Measurements from ENCODE around the gene SRPRB.
"Not testable (repeated sequence)": the region's sequence is repeated elsewhere in the genome, so short reads cannot be mapped to it uniquely, and the experiment has no call there.

The SRPRB gene

DNA sequence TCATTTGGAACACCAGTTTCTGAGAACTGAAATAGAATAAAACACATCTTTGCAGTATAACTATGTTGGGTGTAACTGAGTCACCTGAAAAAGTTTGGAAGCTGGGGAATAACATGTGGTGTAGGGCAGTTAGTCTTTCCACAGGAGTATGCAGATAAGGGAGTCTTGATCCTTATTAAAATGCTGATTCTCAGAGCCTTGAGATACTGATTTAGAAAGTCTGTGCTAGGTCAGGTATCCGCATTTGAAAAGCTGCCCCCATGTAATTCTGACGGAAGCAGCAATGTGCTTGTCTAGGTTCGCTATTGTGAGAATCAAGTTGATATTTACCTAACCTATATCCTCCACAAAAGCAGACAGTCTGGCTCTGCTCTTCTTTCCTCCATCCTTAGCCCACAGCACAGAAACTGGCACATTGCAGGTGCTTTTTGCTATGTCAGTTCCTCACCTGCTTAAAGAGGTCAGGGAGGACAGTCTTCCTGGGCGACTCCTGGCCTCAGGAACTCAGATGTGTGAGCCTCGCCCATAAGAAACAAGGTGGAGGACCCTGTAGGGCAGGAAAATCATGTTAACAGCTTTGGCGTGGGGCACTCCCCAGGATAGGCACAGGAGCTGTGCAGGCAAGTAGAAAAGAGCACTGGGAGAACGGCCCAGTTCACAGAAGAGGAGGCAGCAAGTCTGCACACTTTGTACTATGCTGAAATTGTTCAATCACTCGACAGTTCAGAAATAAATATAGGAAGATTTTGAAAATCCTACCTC, 27.6 kb upstream of the SRPRB start:
- DNase-seq (ENCODE audit: low spot score) = no peak

DNA sequence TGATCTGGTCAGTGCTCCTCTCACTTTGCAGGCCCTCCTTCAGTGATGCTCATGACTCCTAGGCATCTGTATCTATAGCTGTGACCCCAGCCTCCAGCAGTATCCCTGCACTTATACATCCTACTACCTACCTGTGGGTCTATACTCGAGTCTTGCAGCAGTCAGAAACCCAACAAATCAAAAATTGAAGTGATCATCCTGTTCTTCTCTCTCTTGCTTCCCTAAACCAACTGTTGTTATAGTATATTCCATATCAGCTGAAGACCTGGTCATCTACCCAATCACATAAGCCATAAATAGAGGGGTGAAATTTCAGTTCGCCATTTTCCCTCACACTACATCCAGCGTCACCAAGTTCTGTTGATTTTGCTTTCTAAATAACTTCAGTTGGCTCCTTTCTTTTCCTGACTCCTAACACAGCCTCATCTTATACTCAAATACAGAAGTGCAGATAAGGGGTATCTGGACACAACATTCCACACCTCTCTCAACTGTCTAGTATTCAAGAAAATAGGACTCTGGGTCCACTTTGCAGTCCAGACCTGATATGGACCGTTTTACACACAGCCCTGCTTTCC, 25.9 kb upstream of the SRPRB start:
- no peak for DNase-seq (ENCODE audit: low spot score)

DNA sequence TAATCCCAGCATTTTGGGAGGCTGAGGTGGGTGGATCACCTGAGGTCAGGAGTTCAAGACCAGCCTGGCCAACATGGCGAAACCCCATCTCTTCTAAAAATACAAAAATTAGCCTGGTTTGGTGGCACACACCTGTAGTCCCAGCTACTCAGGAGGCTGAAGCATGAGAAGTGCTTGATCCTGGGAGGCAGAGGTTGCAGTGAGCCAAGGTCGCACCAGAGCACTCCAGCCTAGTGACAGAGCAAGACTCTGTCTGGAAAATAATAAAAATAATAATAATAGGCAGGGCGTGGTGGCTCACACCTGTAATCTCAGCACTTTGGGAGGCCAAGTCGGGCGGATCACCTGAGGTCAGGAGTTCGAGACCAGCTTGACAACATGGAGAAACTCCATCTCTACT, 24.9 kb upstream of the SRPRB start:
- not testable (repeated sequence) for DNase-seq (ENCODE audit: low spot score)

DNA sequence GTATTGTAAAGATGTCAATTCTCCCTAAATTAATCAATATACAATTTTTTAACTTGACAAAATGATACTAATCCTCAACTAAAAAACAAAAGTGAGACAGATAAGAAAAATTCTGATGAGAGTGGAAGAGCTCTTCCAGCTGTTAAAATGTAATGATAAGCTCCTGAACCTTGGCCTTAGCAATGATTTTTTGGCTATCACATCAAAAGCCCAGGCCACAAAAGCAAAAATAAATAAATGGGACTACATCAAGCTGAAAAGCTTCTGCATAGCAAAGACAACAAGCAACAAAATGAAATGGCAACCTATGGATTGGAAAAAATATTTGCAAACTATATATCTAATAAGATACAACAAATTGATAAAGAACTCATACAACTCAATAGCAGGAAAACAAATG, 24.0 kb upstream of the SRPRB start:
- DNase-seq (ENCODE audit: low spot score) = no peak

DNA sequence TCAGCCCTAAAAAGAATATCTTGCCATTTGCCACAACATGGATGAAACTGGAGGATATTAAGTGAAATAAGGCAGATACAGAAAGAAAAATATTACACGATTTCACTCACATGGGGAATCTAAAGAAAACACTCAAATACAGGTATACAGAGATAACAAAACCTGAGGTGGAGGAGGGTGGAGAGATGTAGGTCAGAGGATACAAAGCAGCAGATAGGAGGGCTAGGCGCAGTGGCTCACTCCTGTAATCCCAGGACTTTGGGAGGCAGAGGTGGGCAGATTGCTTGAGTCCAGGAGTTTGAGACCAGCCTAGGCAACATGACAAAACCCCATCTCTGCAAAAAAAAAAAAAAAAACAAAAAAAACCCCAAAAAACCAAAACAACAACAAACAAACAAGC, 23.2 kb upstream of the SRPRB start:
- no peak for DNase-seq (ENCODE audit: low spot score)

DNA sequence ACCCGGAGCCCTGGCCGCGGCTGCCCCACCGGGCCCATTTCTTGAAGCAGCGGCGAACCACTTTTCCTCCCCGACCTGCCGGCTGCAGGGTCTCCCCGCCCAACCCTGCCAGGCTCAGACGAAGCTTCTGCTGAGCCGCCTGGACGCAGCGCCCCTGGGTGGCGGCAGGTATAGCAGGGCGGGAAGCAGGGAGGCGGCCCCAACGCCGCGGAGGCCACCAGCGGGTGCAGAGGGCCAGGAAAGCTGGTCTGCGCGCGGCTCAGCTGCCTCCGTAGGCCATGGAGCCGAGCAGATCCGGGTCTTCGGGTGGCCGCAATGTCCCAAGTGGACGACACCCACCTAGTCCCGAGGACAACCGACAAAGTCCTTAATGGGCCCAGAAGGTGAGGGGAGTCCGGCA, 21.9 kb upstream of the SRPRB start:
- no peak for DNase-seq (ENCODE audit: low spot score)

DNA sequence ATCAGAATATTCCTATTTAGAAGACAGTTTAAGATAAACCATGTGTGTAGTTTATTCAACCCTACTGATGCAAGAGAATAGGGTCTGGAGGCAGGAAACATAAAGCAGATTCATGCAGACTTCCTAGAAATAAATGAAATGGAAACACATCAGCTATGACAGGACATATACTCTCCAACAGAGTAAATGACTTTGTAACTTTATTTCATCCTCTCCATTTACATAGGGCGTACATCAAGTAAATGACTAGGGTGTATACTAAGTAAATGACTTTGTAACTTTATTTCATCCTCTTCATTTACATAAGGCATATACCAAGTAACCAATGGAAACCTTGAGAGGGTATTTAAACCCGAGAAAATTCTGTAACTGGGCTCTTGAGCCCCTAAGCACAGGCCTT, 17.6 kb upstream of the SRPRB start:
- no peak for DNase-seq (ENCODE audit: low spot score)

DNA sequence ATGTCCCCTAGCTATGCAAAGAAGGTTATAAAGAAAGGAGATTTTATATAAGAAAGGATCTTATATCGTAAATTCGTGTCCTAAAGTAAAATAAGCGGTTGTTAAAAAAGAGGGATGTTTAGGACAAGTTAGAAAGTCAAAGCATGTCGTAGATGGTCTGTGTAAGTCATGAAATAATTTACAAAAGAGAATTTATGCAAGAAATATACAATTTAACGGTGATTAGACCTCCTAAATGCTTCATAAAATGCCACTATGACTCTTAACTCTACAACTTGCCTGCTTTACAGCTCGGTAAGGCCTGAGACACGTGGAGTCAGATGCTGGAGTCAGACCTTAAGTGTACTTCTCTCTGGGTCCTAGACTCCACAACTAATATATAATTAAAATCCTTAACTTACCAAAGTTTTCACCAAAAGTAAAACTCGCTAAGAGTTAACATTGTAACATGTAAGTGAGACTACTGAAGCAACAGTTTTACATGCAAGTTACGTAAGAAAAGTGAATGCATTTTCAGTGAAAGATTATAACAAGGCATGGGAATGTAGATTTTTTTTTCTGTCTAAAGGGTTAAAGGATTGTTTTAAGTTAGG, 13.3 kb upstream of the SRPRB start:
- DNase-seq (ENCODE audit: low spot score) = no peak

DNA sequence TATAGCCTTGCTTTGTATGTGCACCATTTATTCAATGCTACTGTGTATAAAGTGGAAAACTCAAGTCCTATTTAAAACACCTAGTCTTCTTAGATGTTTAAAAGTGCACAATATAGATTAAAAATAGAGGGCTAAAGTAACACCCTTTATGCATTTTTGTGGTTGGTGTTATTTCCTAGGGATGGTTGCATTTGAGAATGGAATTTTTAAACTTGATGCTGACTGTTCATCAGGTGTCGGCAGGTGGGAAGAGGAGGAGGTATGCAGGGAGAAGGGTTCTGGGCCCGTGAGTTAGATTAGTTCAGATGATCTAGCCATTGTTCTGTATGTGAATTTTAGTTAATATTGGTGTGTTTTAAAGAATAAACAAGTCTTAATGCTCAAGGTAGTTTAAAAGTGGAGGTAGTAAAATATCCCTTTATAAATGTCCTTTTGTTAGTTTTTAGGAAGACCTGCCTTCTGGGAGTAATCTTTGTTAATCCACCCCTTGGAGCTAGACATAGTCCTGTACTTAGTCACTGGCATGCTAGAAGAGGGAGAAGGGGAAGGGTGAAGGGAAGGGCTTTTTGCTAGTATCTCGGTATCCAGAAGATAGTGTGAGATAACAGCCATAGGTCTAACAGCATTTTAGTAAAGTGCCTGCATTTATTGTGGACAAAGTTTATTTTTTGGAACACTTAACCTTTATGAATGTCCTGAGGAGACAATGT, 8.1 kb upstream of the SRPRB start:
- no peak for DNase-seq (ENCODE audit: low spot score)

DNA sequence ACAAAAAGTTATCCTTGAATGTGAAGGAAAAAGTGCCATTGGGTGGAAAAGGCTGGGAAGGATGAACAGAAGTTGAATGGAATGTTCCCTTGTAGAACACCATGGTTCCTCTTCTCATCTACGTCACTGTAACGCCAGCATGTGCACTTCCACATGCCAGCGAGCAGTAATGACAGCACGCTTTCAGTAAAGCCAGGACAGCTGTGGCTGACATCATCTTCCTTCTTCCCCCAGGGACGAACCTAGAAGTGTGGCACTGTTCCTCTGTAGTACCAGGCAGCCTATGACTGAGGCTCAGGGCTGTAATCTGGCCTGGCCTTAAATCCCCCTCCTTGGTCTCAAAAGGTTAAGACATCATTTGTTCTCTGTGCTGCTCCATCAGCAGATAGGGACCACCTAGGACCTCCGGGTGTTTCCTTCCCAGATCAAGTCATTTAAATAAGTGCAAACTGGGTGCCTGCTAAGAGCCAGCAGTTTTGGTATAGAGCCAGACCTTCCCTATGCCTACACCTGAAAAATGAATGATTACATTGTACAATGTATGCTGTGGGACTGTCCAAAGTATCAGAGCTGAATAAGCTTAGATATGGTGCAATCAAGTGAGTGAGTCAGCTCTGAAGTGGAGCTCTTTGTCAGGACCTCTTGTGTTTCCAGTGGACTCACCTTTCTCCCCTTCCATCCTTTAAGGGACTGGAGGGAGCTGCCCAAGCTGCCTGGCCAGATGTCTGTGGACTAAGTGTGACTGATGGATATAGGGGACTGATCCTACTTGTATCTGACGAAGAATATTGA, 5.6 kb upstream of the SRPRB start:
- DNase-seq (ENCODE audit: low spot score) = no peak

DNA sequence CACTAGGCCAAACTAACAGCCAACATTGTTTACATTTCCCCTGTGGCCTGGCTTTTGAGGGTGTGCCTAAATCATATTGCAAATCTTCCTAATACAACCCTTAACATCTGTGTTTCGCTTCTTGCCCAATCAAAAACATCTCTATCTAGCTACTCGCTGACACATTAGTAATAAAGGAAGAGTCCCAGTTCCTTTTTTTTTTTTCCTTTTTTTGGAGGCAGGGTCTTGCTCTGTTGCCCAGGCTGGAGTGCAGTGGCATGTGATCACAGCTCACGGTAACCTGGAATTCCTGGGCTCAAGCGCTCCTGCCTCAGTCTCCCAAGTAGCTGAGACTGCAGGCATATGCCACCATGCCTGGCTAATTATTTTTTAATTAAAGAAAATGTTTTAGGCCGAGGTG, 2.1 kb upstream of the SRPRB start:
- no peak for DNase-seq (ENCODE audit: low spot score)

DNA sequence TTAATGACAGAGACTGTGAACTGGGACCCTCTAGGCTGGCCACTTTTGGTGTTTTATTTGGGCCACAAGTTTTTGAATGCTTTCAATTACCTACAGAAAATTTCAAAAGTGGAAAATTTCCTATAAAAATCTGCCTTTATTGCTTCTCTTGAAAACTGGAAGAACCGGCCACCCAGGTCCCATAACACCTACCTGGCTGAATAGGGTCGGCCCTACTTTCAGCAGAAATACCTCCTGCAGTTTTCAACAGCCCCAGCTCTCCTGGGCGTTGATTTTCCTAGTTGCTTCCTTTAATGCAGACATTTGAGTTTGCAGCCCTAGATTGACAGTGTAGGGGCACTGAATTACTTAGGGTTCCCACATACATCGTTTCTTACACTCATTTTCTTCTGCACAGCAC, 719 bp upstream of the SRPRB start:
- DNase-seq (ENCODE audit: low spot score) = no peak

DNA sequence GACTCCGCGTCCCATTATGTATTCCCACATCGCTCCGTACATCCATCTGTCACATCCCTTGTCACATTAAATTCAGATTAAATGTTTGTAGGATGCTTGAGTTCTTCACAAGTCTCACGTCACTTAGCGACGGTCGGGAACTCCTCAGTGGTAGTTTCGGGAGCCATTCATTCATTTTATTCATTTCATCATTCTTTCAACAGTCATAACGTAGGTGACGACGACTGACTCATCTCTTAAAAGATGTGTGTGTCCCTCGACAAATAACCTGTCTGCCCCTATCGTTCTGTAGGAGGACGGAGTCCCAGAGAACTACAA, 272 bp upstream of the SRPRB start:
- no peak for DNase-seq (ENCODE audit: low spot score)

DNA sequence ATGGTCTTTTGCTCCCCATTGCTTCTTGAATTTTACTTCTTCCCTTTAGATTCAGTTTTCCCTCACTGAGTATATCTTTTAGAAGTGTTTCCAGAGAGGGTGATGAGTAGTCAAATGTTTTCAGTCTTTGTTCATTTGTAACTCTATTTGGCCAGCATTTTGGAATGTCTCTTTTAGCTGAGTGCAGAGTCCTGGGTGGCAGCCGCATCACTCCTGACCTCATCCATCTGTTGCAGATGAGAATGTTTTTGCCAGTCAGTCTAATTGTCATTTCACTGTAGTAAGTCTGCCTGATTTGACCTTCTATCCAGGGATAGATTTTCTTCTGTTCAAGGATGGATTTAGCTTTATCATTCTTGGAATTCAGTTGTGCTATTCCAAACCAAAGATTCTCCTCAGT, 7.3 kb downstream of the SRPRB start:
- DNase-seq (ENCODE audit: low spot score) = no peak

DNA sequence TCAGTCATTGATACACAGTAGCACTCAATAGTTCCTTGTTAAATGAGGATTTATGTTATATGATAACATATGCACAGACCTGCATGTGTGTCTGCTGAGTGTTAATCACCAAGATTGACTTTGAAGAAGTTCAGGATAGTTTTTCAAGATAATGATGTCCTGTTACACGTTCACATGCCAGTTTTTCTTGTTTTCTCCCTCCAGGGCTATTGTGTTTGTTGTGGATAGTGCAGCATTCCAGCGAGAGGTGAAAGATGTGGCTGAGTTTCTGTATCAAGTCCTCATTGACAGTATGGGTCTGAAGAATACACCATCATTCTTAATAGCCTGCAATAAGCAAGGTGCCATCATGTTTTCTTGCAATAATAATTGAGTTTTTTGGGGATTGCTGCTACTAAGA, 9.8 kb downstream of the SRPRB start:
- DNase-seq (ENCODE audit: low spot score) = no peak

DNA sequence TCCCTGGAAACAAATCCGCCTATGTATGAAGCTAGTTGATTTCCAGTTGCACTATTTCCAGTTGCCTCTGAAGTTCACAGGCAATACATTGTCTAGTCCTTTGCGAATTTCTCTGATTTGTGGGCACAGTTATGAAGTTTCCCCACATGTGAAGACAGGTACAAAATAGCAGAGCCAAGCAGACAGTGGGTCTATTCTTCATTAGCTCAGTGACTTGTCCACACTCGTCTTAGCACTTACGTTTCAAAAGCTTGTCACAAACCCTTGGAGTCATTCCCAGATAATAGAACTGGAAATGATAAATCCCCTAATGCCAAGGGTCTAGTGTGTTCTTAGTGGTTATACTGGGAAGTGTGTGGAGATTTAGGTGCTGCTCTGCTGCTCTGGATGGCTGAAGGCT, 14.5 kb downstream of the SRPRB start:
- DNase-seq (ENCODE audit: low spot score) = no peak

DNA sequence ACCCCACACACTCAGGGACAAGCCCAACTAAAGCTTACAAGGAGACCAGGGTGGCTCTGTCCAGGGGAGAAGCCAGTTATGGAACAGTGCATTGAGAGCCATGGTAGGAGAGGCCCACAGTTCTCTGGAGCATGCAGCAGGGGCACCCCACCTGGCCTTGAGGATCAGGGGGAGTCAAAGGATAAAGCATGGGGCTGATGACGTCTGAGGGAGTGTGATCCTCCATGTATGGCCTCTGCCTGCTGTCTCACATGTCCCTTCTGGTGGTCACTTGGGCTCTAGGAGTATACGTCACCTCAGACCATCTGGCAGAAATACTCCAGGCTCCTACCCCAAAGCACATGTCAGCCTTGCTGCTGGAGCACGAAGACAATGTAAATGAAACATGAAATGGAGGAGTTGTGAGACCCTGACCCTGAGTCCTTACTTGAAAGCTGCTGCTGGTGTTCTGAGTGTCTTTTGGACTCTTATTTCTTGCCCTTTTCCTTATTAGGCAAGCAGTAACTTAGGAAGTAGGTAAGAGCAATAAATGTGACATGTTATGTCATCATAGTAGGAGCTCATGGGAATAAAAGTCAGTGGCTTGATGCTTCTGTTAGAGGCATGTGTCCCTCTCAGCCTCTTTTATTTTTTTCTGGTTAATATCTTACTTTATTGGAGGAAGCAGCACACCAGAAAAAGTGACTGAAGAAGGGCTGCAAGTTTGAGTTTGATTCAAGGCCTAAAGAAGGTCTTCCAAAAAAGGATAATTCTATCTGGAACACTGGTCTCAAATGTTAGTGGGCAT, 15.5 kb downstream of the SRPRB start:
- DNase-seq (ENCODE audit: low spot score) = no peak

DNA sequence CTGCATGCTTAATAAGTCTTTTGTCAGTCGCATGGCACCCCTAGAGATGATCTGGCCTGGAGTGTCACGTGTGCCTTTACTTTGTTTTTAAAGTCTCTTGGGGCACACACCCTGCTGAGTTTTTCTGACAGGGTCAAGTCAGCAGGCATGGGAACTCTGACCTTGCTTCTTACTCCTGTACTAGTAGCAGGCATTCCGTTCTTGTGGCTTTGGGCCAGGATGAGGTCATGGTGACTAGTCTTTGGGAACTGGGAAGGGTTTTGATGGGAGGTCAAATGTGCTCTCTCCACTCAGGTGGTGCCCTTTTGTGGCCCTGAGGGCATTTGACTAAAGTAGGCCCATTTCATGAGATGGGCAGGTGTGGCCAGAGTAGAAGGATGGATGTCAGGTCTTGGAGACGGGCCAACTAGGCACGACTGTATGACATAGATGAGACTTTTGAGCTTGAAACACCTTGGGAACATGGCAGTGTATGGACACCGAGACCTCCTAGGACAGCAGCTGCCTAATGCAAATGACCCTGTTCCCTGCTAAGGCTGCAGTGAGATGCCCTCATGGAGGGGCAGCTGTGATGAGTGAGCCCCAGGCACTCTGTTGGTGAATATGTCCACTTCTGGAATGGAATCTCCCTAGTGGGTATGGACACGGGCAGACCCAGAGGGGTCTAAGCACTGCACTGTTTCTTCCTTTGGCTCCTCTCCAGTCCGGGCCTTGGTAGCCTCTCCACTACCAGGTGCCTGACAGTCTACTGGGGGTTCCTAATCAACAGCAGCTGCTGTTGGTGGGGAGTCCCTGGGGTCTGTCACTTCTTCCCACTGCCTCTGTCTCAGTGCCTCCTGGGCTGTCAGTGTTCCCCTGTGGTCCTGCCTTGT, 16.4 kb downstream of the SRPRB start:
- DNase-seq (ENCODE audit: low spot score) = no peak

DNA sequence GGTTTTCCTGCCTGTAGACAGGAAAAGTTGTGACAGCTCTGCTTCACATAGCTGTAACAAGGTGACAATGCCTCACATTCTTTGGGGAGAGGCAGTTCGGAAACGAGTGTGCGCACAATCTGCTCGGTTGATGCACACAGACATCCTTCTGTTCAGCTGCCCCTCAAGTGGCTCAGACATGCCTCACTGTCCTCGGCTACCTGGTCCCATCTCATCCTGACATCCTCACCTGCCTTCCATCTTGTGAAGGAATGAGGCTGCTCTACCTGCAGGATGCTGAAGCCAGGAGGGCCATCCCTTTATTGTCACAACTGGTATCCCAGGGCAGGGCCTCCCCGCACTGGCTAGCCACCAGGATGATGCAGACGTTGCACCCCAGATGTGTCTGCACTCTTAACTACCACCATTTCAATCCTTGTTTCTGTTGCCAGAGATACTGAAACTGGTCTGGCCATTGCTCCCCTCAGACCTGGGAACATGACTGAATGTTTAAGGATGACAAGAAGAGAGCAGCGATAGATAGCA, 19.4 kb downstream of the SRPRB start:
- no peak for DNase-seq (ENCODE audit: low spot score)

DNA sequence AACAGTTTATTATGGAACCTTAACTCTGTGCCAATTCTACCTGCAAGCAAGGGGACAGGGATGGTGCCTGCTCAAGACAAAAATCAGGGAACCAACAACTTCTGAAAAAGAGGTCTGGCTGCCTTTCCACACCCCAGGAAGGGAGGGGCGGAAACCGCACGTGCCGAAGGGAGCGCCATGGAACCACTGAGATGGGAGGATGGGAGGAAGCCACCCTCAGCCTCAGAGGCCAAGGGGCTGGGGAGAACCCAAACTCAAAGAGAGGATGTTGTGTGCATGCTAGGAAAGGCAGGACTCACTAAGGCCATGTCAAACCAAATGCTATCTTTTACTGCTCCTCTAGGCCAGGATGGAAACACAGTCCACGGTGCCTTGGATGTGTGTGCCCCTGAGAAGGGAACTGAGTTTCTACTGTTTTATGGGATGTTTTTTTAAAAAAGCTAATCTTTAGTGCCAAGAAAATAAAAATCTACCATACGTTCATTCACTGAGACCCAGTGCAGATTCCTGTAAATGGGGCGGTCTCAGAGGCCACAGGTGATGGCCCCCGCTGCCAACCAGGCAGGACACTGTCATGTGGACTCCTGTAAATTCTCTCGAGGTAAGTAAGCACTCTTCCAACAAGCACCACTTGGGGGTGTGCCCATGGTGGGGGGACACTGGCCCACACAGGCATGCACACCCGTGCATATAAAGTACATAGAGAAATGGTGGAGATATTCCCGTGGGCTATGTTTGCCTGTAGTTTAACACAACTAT, 20.5 kb downstream of the SRPRB start:
- no peak for DNase-seq (ENCODE audit: low spot score)

All from germinal center (tissue), 1 donor.